ENCODE measurements around the gene TBKBP1. TPM values are rescaled to one million over a fixed set of nuclear protein-coding genes. Genes with fewer than 3 reads are reported as not detected.

TBKBP1 gene
- total and polyA plus RNA-seq, 2 donors from 2014 or later, result 10.1 to 11.2 TPM

GRCh38 chr17:47732399-47733046, 38.6 kb downstream of the TBKBP1 start:
- intact Hi-C loops (cut with DNase I), result no loop called here
- H3K36me3 ChIP-seq (ENCODE audit: control insufficient read depth in 2 of 3, insufficient read depth in 3 of 3, low read length in 3 of 3), result no peaks in the 10 kb centered on the region
- H3K27ac ChIP-seq (ENCODE audit: low read depth in 2 of 2, low read length in 2 of 2), result no peak overlapping the region
- H3K4me1 ChIP-seq (ENCODE audit: control insufficient read depth in 2 of 3, insufficient read depth in 2 of 3, low read depth in 1 of 3, low read length in 3 of 3), result peaks cover 0 to 4% (median 0%) of the 10 kb centered on the region in 3 donors
- H3K9ac ChIP-seq (ENCODE audit: low read length in 3 of 3), result no peak overlapping the region
- no peak overlapping the region for H3K4me3 ChIP-seq (ENCODE audit: low read length in 3 of 3)
- TF ChIP-seq CTCF (IDR thresholded peaks at IDR 0.05; ENCODE audit: borderline replicate concordance, extremely low read depth, insufficient read depth), result no peak
- FAIRE-seq (no peak), DNase-seq (peak in 1 of 5 donors; percentile 25)
- H3K9me3 ChIP-seq (ENCODE audit: control insufficient read depth in 2 of 3, insufficient read depth in 1 of 3, low read length in 3 of 3), result no peaks in the 10 kb centered on the region
- H3K27me3 ChIP-seq (ENCODE audit: control insufficient read depth, insufficient read depth, low read length), result peaks cover 16% of the 10 kb centered on the region

- peaks cover 16% of the 10 kb centered on the region for H3K27me3 ChIP-seq (ENCODE audit: control insufficient read depth, insufficient read depth, low read length)
- H3K4me3 ChIP-seq (ENCODE audit: low read length in 3 of 3), result no peak within 1 kb of the TSS
- H3K4me1 ChIP-seq (ENCODE audit: control insufficient read depth in 2 of 3, insufficient read depth in 2 of 3, low read depth in 1 of 3, low read length in 3 of 3), result peaks cover 0 to 4% (median 0%) of the 10 kb centered on the region in 3 donors
- intact Hi-C loops (cut with DNase I), result no loop called here
- no peaks in the 10 kb centered on the region for H3K36me3 ChIP-seq (ENCODE audit: control insufficient read depth in 2 of 3, insufficient read depth in 3 of 3, low read length in 3 of 3)
- FAIRE-seq (no peak), DNase-seq (peak; percentile 74 to 92 (median 82))
- H3K27ac ChIP-seq (ENCODE audit: low read depth in 2 of 2, low read length in 2 of 2), result no peak within 1 kb of the TSS
- no peaks in the 10 kb centered on the region for H3K9me3 ChIP-seq (ENCODE audit: control insufficient read depth in 2 of 3, insufficient read depth in 1 of 3, low read length in 3 of 3)
- no peak within 1 kb of the TSS for H3K9ac ChIP-seq (ENCODE audit: low read length in 3 of 3)
- TF ChIP-seq CTCF (IDR thresholded peaks at IDR 0.05; ENCODE audit: borderline replicate concordance, extremely low read depth, insufficient read depth), result no peak
These were observed 39.2 kb downstream of the TBKBP1 start, which contains the start of gene TBX21 for GRCh38 chr17:47733047-47733673. Gene TBX21 (plus strand): TSS chr17:47733236. CDS start chr17:47733455, 219 bp downstream.

- TF ChIP-seq CTCF (IDR thresholded peaks at IDR 0.05; ENCODE audit: borderline replicate concordance, extremely low read depth, insufficient read depth), result no peak
- intact Hi-C loops (cut with DNase I), result no loop called here
- Histone ChIP-seq H3K27me3 (ENCODE audit: control insufficient read depth, insufficient read depth, low read length) (peaks cover 16% of the 10 kb centered on the region), H3K9ac (ENCODE audit: low read length in 3 of 3) (no peak overlapping the region), H3K9me3 (ENCODE audit: control insufficient read depth in 2 of 3, insufficient read depth in 1 of 3, low read length in 3 of 3) (no peaks in the 10 kb centered on the region), H3K4me3 (ENCODE audit: low read length in 3 of 3) (no peak overlapping the region), H3K27ac (ENCODE audit: low read depth in 2 of 2, low read length in 2 of 2) (no peak overlapping the region), H3K36me3 (ENCODE audit: control insufficient read depth in 2 of 3, insufficient read depth in 3 of 3, low read length in 3 of 3) (no peaks in the 10 kb centered on the region), H3K4me1 (ENCODE audit: control insufficient read depth in 2 of 3, insufficient read depth in 2 of 3, low read depth in 1 of 3, low read length in 3 of 3) (peaks cover 0 to 4% (median 0%) of the 10 kb centered on the region in 3 donors)
- FAIRE-seq (no peak), DNase-seq (peak in 1 of 5 donors; percentile 43)
These were observed 39.9 kb downstream of the TBKBP1 start for GRCh38 chr17:47733674-47734410.
